ENCODE results near the gene TTC39A. TPM values are rescaled to one million over a fixed set of nuclear protein-coding genes. Genes with fewer than 3 reads are reported as not detected.

Gene TTC39A
- polyA plus RNA-seq, 1 donor (not counting 4 experiments of a cell fraction or from before 2014, with no cell fraction given) = 1.4 TPM

DNA sequence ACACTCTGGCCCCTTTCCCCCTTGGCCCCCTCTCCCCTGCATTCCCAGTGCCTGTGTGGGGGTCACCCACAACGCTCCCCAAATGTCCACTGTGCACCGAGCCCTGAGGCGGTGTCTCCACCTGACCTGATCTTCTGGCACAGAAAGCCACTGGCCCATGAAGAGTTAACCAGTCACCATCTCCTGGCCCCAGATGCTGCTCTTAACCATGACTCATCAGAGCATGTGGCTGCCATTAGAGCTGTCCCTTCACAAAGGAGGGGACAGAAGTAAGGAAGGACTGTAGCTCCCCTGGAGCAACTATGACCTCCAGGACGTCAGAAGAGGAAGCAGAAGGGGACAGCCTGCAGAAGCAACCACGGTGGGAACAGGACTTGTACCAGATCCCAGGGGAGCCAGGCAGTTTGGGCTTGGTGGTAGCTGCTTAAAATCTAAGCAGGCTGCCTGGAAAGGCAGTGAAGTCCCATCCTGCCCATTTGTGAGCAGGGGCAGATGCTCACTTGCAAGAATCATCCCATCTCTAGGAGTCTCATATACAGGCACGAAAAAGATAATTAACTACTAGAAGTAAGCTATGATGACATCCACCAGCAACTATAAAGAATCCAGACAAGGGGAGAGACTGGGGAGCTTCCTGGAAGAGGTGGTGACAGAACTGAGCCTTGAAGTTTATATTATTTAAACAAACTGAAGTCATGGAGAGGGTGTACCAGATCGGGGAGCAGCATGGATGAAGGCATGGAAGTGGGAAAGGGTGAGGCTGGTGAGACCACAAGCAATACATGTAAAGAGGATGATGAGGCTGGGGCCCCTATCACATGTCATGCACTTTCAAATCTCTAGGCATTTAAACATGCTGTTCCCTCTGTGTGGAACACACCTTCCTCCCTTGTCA lies 1.1 kb upstream of the TTC39A start:
- H3K4me3 ChIP-seq (ENCODE audit: control insufficient read depth in 2 of 3, extremely low read depth in 1 of 3, insufficient read depth in 2 of 3, low read depth in 1 of 3, low read length in 3 of 3) = no peak overlapping the region
- H3K9me3 ChIP-seq (ENCODE audit: control insufficient read depth, low read depth, low read length) = no peaks in the 10 kb centered on the region
- FAIRE-seq (no peak), DNase-seq (ENCODE audit: low read depth, low spot score) (peak; percentile 13)
- H3K27me3 ChIP-seq (ENCODE audit: control insufficient read depth, extremely low read depth, insufficient read depth, low read length) = peaks cover 8% of the 10 kb centered on the region
- no peaks in the 10 kb centered on the region for H3K36me3 ChIP-seq (ENCODE audit: control insufficient read depth in 2 of 2, extremely low read depth in 1 of 2, insufficient read depth in 2 of 2, low read length in 2 of 2)
- dilution Hi-C loops (cut with MboI; ENCODE audit: extremely low pct_ligation_motif_present, low sequenced_read_pairs) = no loop called here
- no peak overlapping the region for H3K4me2 ChIP-seq (ENCODE audit: control insufficient read depth, extremely low read depth, insufficient read depth, low read depth, low read length)
- no peaks in the 10 kb centered on the region for H3K79me2 ChIP-seq (ENCODE audit: control insufficient read depth, insufficient read depth, low read length)
- no peak overlapping the region for H2AFZ ChIP-seq (ENCODE audit: control insufficient read depth, low read length)
- H3K9ac ChIP-seq (ENCODE audit: control insufficient read depth, extremely low read depth, insufficient read depth, low read length) = no peak overlapping the region
- TF ChIP-seq EZH2 (IDR thresholded peaks at IDR 0.05; ENCODE audit: low read length) = no peak
- H3K9me1 ChIP-seq (ENCODE audit: control insufficient read depth, extremely low read depth, insufficient read depth, low read length) = no peaks in the 10 kb centered on the region
- no peak overlapping the region for H3K27ac ChIP-seq (ENCODE audit: control insufficient read depth, insufficient read depth, low read length)
- peaks cover 14% of the 10 kb centered on the region for H3K4me1 ChIP-seq (ENCODE audit: control insufficient read depth, extremely low read depth, insufficient read depth, low read length)
- H4K20me1 ChIP-seq (ENCODE audit: control insufficient read depth, extremely low read depth, insufficient read depth, low read length) = no peaks in the 10 kb centered on the region

DNA sequence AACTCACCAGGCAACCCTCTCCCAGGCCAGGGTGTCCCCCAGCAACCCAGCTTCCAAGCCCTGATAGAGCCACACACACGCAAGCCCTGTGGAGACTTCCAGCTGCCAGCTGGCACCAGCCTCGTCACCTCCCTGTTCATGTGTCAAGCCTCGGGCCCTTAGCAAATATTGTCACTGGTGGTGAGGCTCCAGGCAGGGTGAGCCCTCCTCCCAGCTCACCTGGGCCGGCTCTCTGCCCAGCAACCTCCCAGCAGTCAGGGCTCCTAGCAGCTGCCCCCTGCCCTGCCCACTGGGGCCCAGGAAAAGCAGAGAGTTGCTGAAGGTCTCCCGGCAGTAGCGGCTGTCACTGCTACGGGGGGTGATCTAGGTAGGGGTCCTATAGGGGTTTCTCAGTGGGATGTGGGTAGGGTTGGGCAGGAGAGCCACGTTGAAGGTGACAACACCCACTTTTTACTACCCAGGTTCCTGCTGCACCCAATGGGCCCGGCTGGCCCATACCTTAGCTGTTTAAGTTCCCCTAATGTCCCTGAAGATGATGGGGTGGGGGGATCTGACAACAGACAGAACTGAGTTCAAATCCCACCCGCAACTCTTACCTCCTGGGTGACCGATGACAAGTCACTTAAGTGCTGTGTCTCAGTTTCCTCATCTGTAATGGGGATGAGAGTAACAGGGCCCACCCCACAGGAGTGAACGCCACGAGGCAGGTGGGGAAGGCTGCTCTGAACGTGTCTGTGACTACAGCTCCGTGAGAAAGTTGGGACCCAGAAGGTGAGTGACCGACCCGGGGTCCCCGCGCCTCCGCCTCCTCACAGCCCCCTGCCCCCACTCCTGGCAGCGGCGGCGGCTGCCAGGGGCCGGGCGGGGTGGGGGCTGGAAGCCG lies 678 bp downstream of the TTC39A start:
- Histone ChIP-seq H4K20me1 (ENCODE audit: control insufficient read depth, extremely low read depth, insufficient read depth, low read length) (no peaks in the 10 kb centered on the region), H3K4me2 (ENCODE audit: control insufficient read depth, extremely low read depth, insufficient read depth, low read depth, low read length) (peak overlapping the region; percentile 56), H3K9me3 (ENCODE audit: control insufficient read depth, low read depth, low read length) (no peaks in the 10 kb centered on the region), H2AFZ (ENCODE audit: control insufficient read depth, low read length) (no peak overlapping the region), H3K4me1 (ENCODE audit: control insufficient read depth, extremely low read depth, insufficient read depth, low read length) (peaks cover 12% of the 10 kb centered on the region), H3K4me3 (ENCODE audit: control insufficient read depth in 2 of 3, extremely low read depth in 1 of 3, insufficient read depth in 2 of 3, low read depth in 1 of 3, low read length in 3 of 3) (peak overlapping the region in 1 of 3 experiments; percentile 37), H3K27me3 (ENCODE audit: control insufficient read depth, extremely low read depth, insufficient read depth, low read length) (peaks cover 8% of the 10 kb centered on the region), H3K9me1 (ENCODE audit: control insufficient read depth, extremely low read depth, insufficient read depth, low read length) (no peaks in the 10 kb centered on the region), H3K9ac (ENCODE audit: control insufficient read depth, extremely low read depth, insufficient read depth, low read length) (no peak overlapping the region), H3K27ac (ENCODE audit: control insufficient read depth, insufficient read depth, low read length) (no peak overlapping the region), H3K36me3 (ENCODE audit: control insufficient read depth in 2 of 2, extremely low read depth in 1 of 2, insufficient read depth in 2 of 2, low read length in 2 of 2) (no peaks in the 10 kb centered on the region), H3K79me2 (ENCODE audit: control insufficient read depth, insufficient read depth, low read length) (no peaks in the 10 kb centered on the region)
- no peak for FAIRE-seq
- DNase-seq (ENCODE audit: low read depth, low spot score) = no peak
- TF ChIP-seq EZH2 (IDR thresholded peaks at IDR 0.05; ENCODE audit: low read length) = peak; percentile 63
- TF ChIP-seq, protein P1, sequence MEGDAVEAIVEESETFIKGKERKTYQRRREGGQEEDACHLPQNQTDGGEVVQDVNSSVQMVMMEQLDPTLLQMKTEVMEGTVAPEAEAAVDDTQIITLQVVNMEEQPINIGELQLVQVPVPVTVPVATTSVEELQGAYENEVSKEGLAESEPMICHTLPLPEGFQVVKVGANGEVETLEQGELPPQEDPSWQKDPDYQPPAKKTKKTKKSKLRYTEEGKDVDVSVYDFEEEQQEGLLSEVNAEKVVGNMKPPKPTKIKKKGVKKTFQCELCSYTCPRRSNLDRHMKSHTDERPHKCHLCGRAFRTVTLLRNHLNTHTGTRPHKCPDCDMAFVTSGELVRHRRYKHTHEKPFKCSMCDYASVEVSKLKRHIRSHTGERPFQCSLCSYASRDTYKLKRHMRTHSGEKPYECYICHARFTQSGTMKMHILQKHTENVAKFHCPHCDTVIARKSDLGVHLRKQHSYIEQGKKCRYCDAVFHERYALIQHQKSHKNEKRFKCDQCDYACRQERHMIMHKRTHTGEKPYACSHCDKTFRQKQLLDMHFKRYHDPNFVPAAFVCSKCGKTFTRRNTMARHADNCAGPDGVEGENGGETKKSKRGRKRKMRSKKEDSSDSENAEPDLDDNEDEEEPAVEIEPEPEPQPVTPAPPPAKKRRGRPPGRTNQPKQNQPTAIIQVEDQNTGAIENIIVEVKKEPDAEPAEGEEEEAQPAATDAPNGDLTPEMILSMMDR (optimal IDR thresholded peaks at IDR 0.05 in 1 of 3, IDR thresholded peaks at IDR 0.05 in 1 of 3, conservative IDR thresholded peaks at IDR 0.05 in 1 of 3; ENCODE audit: extremely low read depth in 1 of 3, insufficient read depth in 2 of 3, low read length in 3 of 3) = no peak
- dilution Hi-C loops (cut with MboI; ENCODE audit: extremely low pct_ligation_motif_present, low sequenced_read_pairs) = no loop called here

All from keratinocyte (primary cell).